Measurements from ENCODE around the gene LPP.

LPP gene

GRCh38 chr3:188192034-188192433 lies 38.1 kb downstream of the LPP start:
- H4K20me1 ChIP-seq (ENCODE audit: control insufficient read depth, insufficient read depth, low read depth, low read length) = no peaks in the 10 kb centered on the region
- H3K27me3 ChIP-seq (ENCODE audit: control insufficient read depth, low read length) = no peaks in the 10 kb centered on the region
- no peak overlapping the region for H3K4me2 ChIP-seq (ENCODE audit: low read length)
- H3K4me3 ChIP-seq (ENCODE audit: low read length) = no peak overlapping the region
- no peak overlapping the region for H3K27ac ChIP-seq (ENCODE audit: low read depth, low read length)
- no peaks in the 10 kb centered on the region for H3K9me2 ChIP-seq (replicated peaks; ENCODE audit: control insufficient read depth, low read length)
- H3F3A ChIP-seq (ENCODE audit: control insufficient read depth, insufficient read depth) = no peaks in the 10 kb centered on the region
- TF ChIP-seq CTCF (IDR thresholded peaks at IDR 0.05; ENCODE audit: low read depth, low read length, poor library complexity, severe bottlenecking) (no peak), EZH2phosphoT487 (IDR thresholded peaks at IDR 0.05; ENCODE audit: borderline replicate concordance, low read length) (no peak)
- H3K9me3 ChIP-seq (ENCODE audit: control insufficient read depth, insufficient read depth, low read length) = no peaks in the 10 kb centered on the region
- H3K36me3 ChIP-seq (ENCODE audit: control insufficient read depth, low read length) = no peaks in the 10 kb centered on the region; the same call in 1 of the 2 replicates
- no peaks in the 10 kb centered on the region for H3K79me2 ChIP-seq (ENCODE audit: control insufficient read depth, low read length)
- H3K4me1 ChIP-seq (ENCODE audit: control insufficient read depth, low read length) = peaks cover 18% of the 10 kb centered on the region

GRCh38 chr3:188194332-188194731 lies 40.4 kb downstream of the LPP start:
- Histone ChIP-seq H3F3A (ENCODE audit: control insufficient read depth, insufficient read depth) (no peaks in the 10 kb centered on the region), H3K27me3 (ENCODE audit: control insufficient read depth, low read length) (no peaks in the 10 kb centered on the region), H3K4me1 (ENCODE audit: control insufficient read depth, low read length) (peaks cover 16% of the 10 kb centered on the region), H4K20me1 (ENCODE audit: control insufficient read depth, insufficient read depth, low read depth, low read length) (no peaks in the 10 kb centered on the region), H3K9me3 (ENCODE audit: control insufficient read depth, insufficient read depth, low read length) (no peaks in the 10 kb centered on the region), H3K27ac (ENCODE audit: low read depth, low read length) (no peak overlapping the region), H3K4me3 (ENCODE audit: low read length) (no peak overlapping the region), H3K4me2 (ENCODE audit: low read length) (no peak overlapping the region), H3K79me2 (ENCODE audit: control insufficient read depth, low read length) (no peaks in the 10 kb centered on the region), H3K9me2 (replicated peaks; ENCODE audit: control insufficient read depth, low read length) (no peaks in the 10 kb centered on the region), H3K36me3 (ENCODE audit: control insufficient read depth, low read length) (no peaks in the 10 kb centered on the region)
- TF ChIP-seq EZH2phosphoT487 (IDR thresholded peaks at IDR 0.05; ENCODE audit: borderline replicate concordance, low read length) (no peak), CTCF (IDR thresholded peaks at IDR 0.05; ENCODE audit: low read depth, low read length, poor library complexity, severe bottlenecking) (no peak)

DNA sequence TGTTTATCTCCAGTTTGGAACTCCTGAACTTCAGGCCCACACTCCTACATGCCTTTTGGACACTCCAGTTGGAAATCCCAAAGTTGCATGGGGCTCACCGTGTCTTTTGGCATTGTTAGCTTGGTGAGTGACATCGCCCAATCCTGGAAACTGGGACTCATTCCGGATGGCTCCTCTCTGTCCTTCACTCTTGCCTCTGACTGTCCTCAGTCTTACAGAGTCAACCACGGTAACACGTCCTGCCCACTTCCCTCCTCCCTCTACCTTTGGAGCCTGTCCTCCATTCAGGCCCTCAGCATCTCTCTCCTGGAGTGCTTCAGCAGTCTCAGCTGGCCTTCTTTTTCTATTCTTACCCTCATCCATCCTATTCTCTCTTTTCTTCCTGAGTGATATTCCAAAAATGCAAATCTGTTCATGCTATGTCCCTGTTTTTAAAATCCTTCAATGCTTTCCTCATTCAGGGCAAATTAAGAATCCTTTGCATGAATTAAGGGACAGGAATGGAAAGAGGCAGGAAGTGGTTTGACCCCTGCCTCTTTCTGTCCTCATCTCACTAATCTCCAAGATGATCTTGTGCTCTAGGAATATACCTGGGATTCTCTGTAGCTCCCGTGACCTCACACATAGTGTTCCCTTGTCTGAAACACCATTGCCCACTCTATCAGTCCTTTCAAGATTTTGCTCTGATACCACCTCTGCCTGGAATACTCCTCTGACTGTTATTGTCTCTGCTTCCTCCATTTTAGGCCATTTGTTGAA lies 42.5 kb downstream of the LPP start:
- Histone ChIP-seq H3F3A (ENCODE audit: control insufficient read depth, insufficient read depth) (no peaks in the 10 kb centered on the region), H3K79me2 (ENCODE audit: control insufficient read depth, low read length) (no peaks in the 10 kb centered on the region), H3K27ac (ENCODE audit: low read depth, low read length) (no peak overlapping the region), H3K9me3 (ENCODE audit: control insufficient read depth, insufficient read depth, low read length) (no peaks in the 10 kb centered on the region), H3K4me1 (ENCODE audit: control insufficient read depth, low read length) (peaks cover 19% of the 10 kb centered on the region), H3K4me2 (ENCODE audit: low read length) (no peak overlapping the region), H3K27me3 (ENCODE audit: control insufficient read depth, low read length) (no peaks in the 10 kb centered on the region), H3K4me3 (ENCODE audit: low read length) (no peak overlapping the region), H4K20me1 (ENCODE audit: control insufficient read depth, insufficient read depth, low read depth, low read length) (no peaks in the 10 kb centered on the region), H3K9me2 (replicated peaks; ENCODE audit: control insufficient read depth, low read length) (no peaks in the 10 kb centered on the region), H3K36me3 (ENCODE audit: control insufficient read depth, low read length) (no peaks in the 10 kb centered on the region)
- TF ChIP-seq CTCF (IDR thresholded peaks at IDR 0.05; ENCODE audit: low read depth, low read length, poor library complexity, severe bottlenecking) (no peak), EZH2phosphoT487 (IDR thresholded peaks at IDR 0.05; ENCODE audit: borderline replicate concordance, low read length) (no peak)
